ENCODE data around the gene ABCB1.

ABCB1 gene

GRCh38 chr7:87506246-87507180 lies 94.2 kb downstream of the ABCB1 start:
- H3K27ac ChIP-seq = no peak overlapping the region
- TF ChIP-seq ZFX (IDR thresholded peaks at IDR 0.05; ENCODE audit: borderline replicate concordance) (no peak), CTCF (IDR thresholded peaks at IDR 0.05) (peak; percentile 80)

GRCh38 chr7:87505557-87506245 lies 95.0 kb downstream of the ABCB1 start:
- TF ChIP-seq CTCF (IDR thresholded peaks at IDR 0.05) (no peak), ZFX (IDR thresholded peaks at IDR 0.05; ENCODE audit: borderline replicate concordance) (no peak)
- no peak overlapping the region for H3K27ac ChIP-seq

DNA sequence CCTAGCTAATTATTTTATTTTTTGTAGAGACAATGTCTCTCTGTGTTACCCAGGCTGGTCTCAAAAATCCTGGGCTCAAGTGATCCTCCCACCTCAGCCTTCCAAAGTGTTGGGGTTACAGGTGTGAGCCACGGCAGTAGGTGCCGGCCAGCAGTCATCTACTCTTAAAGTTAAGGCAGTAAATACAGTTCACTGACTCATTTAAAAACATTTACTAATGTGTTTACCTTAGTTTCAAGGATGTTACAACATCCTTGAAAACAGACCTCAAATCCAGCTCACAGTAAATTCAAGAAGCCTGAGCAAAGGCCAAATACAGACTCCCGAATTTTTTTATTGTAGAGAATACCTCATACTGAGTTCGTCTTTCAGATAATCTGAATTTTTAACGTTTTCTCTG lies 95.6 kb downstream of the ABCB1 start:
- TF ChIP-seq CTCF (IDR thresholded peaks at IDR 0.05) (no peak), ZFX (IDR thresholded peaks at IDR 0.05; ENCODE audit: borderline replicate concordance) (no peak)
- H3K27ac ChIP-seq = no peak overlapping the region

DNA sequence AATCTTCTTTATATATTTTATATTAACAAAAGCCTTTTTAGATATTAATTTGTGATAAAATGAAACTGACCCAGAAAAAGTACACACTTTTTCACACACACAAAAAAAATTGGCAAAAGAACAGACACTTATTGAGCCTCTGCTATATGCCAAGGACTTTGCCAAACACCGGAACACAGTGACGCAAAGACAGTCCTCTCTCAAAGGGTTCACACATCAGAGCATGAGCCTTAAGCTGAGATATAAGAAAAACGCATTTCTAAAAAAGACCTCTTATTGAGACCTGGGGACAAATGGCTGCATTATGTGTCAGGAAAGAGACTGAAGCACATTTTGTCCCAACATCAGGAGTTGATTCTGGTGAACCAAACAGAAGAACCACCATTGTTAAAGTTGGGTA lies 101.2 kb downstream of the ABCB1 start:
- TF ChIP-seq ZFX (IDR thresholded peaks at IDR 0.05; ENCODE audit: borderline replicate concordance) (no peak), CTCF (IDR thresholded peaks at IDR 0.05) (no peak)
- no peak overlapping the region for H3K27ac ChIP-seq

DNA sequence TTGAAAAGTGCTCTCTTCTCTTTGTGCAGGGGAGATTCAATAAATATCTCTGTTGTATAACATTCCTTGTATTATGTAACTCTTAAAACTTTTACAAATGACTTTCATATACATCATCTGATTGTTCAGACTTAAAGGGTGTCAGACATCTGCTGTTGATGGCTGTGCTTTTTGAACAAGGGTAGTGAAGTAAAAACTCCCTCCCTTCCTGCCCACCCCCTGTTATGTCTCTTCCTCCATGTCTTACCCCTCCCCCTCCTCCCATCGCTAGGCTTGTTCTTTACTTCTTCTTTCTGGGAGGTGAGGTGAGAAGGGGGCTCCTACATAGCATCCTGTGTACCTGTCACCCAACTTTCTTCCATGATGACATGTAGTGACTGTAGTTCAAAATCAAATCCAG lies 101.8 kb downstream of the ABCB1 start:
- no peak for TF ChIP-seq CTCF (IDR thresholded peaks at IDR 0.05)
- TF ChIP-seq ZFX (IDR thresholded peaks at IDR 0.05; ENCODE audit: borderline replicate concordance) = no peak
- H3K27ac ChIP-seq = no peak overlapping the region

- TF ChIP-seq CTCF (IDR thresholded peaks at IDR 0.05) (no peak), ZFX (IDR thresholded peaks at IDR 0.05; ENCODE audit: borderline replicate concordance) (no peak)
- no peak overlapping the region for H3K27ac ChIP-seq
Measured at GRCh38 chr7:87497482-87497881, 103.2 kb downstream of the ABCB1 start.

DNA sequence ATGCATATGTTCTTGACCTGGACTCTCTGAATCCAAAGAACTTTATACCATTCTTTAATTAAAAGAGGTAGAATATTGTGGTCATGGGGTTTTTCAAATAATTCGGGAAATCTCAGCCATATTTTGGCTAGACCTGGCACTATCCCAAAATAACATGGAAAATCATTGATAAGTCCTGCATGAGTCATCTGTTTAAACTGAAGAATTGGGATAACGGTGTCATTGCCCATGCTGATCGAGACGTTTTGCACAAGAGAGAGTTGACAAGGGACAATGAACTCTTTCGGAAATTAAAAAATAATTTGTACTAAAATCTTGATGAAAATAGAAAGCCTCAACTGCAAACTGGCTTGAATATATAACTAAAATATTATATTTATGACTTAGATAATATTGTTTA lies 105.3 kb downstream of the ABCB1 start:
- H3K27ac ChIP-seq = no peak overlapping the region

More for the DNA sequence above, 105.3 kb downstream of the ABCB1 start:
- no peak for TF ChIP-seq CTCF (IDR thresholded peaks at IDR 0.05)
- TF ChIP-seq ZFX (IDR thresholded peaks at IDR 0.05; ENCODE audit: borderline replicate concordance) = no peak

Measured in 22Rv1 (cell line).